HL-60 (cell line): ENCODE measurements around the gene C3orf20.

ENCODE experiments used
- GABPA ChIP-seq: IDR thresholded peaks from 2 replicates; pipeline ENCODE4 v1.6.1; 2012; ENCODE audit warnings: low read depth
- POLR2AphosphoS5 ChIP-seq: IDR thresholded peaks from 2 replicates; pipeline ENCODE4 v1.6.1; 2012; ENCODE audit warnings: low read depth
- SPI1 ChIP-seq: IDR thresholded peaks from 2 replicates; pipeline ENCODE4 v1.6.1; 2012; ENCODE audit warnings: low read depth, mild to moderate bottlenecking, borderline replicate concordance
- TF ChIP-seq, protein P1 (sequence below): IDR thresholded peaks from one replicate; pipeline ENCODE4 v1.5.1; 2011; ENCODE audit warnings: low read length, control low read depth, inconsistent platforms; ENCODE audit not compliant: insufficient read depth
- TF ChIP-seq, protein P2 (sequence below): IDR thresholded peaks from 2 replicates; pipeline ENCODE4 v1.6.1; 2012; ENCODE audit warnings: low read depth; ENCODE audit not compliant: insufficient replicate concordance

DNA sequence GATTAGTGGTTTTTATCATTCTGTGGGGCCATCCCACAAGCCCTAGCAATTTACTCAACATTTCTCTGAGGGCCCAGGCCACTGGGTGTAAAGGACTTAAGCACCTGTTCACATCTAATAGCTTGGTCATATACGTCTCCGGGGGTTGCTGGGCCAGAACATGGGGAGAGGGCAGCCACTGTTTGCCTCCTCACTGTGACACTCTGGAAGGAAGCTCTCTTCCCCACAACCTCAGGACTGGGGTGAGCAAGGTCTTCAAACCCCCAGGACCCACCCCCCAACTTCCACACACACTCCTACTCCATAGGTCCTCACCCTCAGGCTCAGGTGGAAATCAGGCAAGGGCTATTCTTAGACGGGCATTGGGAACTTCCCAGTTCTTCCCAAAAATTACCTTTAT is 28.9 kb downstream of the C3orf20 start:
- TF ChIP-seq, protein P1, sequence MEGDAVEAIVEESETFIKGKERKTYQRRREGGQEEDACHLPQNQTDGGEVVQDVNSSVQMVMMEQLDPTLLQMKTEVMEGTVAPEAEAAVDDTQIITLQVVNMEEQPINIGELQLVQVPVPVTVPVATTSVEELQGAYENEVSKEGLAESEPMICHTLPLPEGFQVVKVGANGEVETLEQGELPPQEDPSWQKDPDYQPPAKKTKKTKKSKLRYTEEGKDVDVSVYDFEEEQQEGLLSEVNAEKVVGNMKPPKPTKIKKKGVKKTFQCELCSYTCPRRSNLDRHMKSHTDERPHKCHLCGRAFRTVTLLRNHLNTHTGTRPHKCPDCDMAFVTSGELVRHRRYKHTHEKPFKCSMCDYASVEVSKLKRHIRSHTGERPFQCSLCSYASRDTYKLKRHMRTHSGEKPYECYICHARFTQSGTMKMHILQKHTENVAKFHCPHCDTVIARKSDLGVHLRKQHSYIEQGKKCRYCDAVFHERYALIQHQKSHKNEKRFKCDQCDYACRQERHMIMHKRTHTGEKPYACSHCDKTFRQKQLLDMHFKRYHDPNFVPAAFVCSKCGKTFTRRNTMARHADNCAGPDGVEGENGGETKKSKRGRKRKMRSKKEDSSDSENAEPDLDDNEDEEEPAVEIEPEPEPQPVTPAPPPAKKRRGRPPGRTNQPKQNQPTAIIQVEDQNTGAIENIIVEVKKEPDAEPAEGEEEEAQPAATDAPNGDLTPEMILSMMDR, result no peak
- TF ChIP-seq SPI1 (no peak), POLR2AphosphoS5 (no peak), GABPA (no peak)
- TF ChIP-seq, protein P2, sequence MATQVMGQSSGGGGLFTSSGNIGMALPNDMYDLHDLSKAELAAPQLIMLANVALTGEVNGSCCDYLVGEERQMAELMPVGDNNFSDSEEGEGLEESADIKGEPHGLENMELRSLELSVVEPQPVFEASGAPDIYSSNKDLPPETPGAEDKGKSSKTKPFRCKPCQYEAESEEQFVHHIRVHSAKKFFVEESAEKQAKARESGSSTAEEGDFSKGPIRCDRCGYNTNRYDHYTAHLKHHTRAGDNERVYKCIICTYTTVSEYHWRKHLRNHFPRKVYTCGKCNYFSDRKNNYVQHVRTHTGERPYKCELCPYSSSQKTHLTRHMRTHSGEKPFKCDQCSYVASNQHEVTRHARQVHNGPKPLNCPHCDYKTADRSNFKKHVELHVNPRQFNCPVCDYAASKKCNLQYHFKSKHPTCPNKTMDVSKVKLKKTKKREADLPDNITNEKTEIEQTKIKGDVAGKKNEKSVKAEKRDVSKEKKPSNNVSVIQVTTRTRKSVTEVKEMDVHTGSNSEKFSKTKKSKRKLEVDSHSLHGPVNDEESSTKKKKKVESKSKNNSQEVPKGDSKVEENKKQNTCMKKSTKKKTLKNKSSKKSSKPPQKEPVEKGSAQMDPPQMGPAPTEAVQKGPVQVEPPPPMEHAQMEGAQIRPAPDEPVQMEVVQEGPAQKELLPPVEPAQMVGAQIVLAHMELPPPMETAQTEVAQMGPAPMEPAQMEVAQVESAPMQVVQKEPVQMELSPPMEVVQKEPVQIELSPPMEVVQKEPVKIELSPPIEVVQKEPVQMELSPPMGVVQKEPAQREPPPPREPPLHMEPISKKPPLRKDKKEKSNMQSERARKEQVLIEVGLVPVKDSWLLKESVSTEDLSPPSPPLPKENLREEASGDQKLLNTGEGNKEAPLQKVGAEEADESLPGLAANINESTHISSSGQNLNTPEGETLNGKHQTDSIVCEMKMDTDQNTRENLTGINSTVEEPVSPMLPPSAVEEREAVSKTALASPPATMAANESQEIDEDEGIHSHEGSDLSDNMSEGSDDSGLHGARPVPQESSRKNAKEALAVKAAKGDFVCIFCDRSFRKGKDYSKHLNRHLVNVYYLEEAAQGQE, result no peak
